Natural killer cell treated with Interleukin-12 subunit alpha and Interleukin-12 subunit beta and Interleukin-15 and Interleukin-18, amount 100 ng/mL, for 72 hours (primary cell): ENCODE measurements around the gene ZNF804A. TPM values are rescaled to one million over a fixed set of nuclear protein-coding genes. Genes with fewer than 3 reads are reported as not detected.

ENCODE experiments used
- ATAC-seq, 2 donors: fragments of 150-1000 bp; cut with Tn5 transposase in 1 of 2; sonication (Bioruptor Pico), chemical (Tn5 transposase) in 1 of 2; 2 replicates each; pipeline ENCODE4 v1.10.0; 2021
- DNase-seq: peaks from one replicate; pipeline ENCODE4 v3.0.0; 2022; ENCODE audit warnings: low spot score
- H3K27ac Mint-ChIP-seq, 2 donors: 1 replicate in 1 of 2; 2 replicates in 1 of 2; pipeline ENCODE4 v1.8.0; 2022; ENCODE audit warnings: mixed read lengths in 2 of 2, mild to moderate bottlenecking in 1 of 2, moderate library complexity in 1 of 2
- H3K27me3 Mint-ChIP-seq, 2 donors: 1 replicate in 1 of 2; 2 replicates in 1 of 2; pipeline ENCODE4 v1.8.0; 2022; ENCODE audit warnings: mixed read lengths in 2 of 2
- H3K36me3 Mint-ChIP-seq: one replicate; pipeline ENCODE4 v1.8.0; 2022; ENCODE audit warnings: mixed read lengths
- H3K4me1 Mint-ChIP-seq, 2 donors: 1 replicate in 1 of 2; 2 replicates in 1 of 2; pipeline ENCODE4 v1.8.0; 2022; ENCODE audit warnings: low read depth in 2 of 2, mixed read lengths in 2 of 2, mild to moderate bottlenecking in 1 of 2
- H3K4me3 Mint-ChIP-seq: one replicate; pipeline ENCODE4 v1.8.0; 2022; ENCODE audit warnings: mixed read lengths
- H3K9me3 Mint-ChIP-seq: 2 replicates; pipeline ENCODE4 v1.8.0; 2022; ENCODE audit warnings: mixed read lengths
- total RNA-seq, 2 donors: library from RNA; stranded (reverse); gene quantifications; one replicate each; pipeline ENCODE4 v1.2.3, GENCODE V29; 2022

Gene ZNF804A
- total RNA-seq, 2 donors from 2014 or later: 0.08 TPM; not detected in 1

DNA sequence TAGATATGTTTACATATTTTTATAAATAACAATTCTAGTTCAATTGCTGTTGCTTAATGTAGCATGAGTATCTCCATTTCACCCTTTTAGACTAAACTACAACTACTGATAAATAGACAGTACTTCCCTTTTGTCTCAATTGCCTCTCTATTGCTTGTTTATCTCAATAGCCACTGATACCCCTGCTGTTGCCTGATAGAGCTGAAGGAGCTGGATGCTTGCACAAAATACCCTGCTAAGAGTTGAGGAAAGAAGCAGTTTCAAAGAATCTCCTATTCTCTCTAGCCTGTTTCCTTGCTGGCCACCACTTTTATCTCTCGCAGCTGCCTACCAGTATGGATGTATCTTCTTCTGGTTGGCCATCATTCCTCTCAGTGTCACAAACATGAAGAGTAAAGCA, 16.9 kb upstream of the ZNF804A start:
- no peak for ATAC-seq
- H3K4me3 Mint-ChIP-seq: no peak overlapping the region
- no peaks in the 10 kb centered on the region for H3K4me1 Mint-ChIP-seq
- H3K27me3 Mint-ChIP-seq: no peaks in the 10 kb centered on the region
- no peak for DNase-seq
- peaks cover 14% of the 10 kb centered on the region for H3K9me3 Mint-ChIP-seq
- no peaks in the 10 kb centered on the region for H3K36me3 Mint-ChIP-seq
- no peak overlapping the region for H3K27ac Mint-ChIP-seq

DNA sequence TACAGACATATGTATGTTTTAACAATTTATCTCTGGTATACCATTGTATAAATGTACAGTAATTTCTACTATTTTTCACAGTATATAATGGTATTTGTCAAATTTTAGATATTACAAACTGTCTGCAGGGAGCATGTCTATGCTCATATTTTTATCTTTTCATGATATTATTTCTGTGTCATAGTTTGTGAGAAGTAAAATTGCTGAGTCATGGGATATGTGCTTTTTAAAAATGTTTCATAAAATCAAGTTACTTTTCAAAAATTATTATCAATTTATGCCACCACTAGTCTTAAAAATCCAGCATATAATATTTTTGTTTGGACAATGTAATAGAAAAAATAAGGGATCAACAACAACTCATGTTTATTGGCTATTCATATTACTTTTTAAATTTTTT, 9.1 kb upstream of the ZNF804A start:
- Mint-ChIP-seq H3K4me1 (no peaks in the 10 kb centered on the region), H3K27ac (no peak overlapping the region), H3K36me3 (peaks cover 8% of the 10 kb centered on the region), H3K4me3 (no peak overlapping the region), H3K27me3 (no peaks in the 10 kb centered on the region), H3K9me3 (peaks cover 12% of the 10 kb centered on the region)
- ATAC-seq (no peak), DNase-seq (no peak)

GRCh38 chr2:184596819-184597411, 1.4 kb upstream of the ZNF804A start:
- no peaks in the 10 kb centered on the region for H3K4me1 Mint-ChIP-seq
- no peak for ATAC-seq
- DNase-seq: no peak
- H3K9me3 Mint-ChIP-seq: peaks cover 15% of the 10 kb centered on the region
- H3K27me3 Mint-ChIP-seq: peaks cover 22 to 31% of the 10 kb centered on the region in 2 donors
- peak overlapping the region; percentile 53 for H3K4me3 Mint-ChIP-seq
- H3K36me3 Mint-ChIP-seq: peaks cover 17% of the 10 kb centered on the region
- H3K27ac Mint-ChIP-seq: peak overlapping the region in 1 of 2 donors; percentile 40

DNA sequence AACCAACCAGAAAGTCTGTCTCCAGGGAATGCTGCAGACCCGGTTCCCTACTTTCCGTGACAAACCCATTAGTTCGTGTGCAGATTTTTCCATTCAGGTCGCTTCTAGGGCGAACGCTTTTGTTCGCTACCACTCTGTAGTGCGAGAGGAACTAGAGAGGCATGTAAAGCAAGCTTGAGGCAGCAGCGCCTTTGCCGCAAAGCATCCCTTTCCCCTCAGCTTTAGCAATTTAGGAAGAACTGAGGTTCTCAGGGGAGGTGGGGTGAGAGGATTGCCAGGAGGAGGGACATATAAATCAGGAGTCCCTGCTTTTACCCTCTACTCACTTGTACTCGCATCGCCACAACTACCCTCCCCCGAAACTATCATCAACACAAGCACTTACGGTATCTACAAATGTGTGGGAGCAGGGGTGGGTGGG, 748 bp upstream of the ZNF804A start:
- H3K4me3 Mint-ChIP-seq: peak overlapping the region; percentile 53
- ATAC-seq (peak in 1 of 2 donors; percentile 38), DNase-seq (no peak)
- peaks cover 15% of the 10 kb centered on the region for H3K36me3 Mint-ChIP-seq
- peak overlapping the region in 1 of 2 donors; percentile 40 for H3K27ac Mint-ChIP-seq
- no peaks in the 10 kb centered on the region for H3K4me1 Mint-ChIP-seq
- peaks cover 12% of the 10 kb centered on the region for H3K9me3 Mint-ChIP-seq
- H3K27me3 Mint-ChIP-seq: peaks cover 22 to 31% of the 10 kb centered on the region in 2 donors

DNA sequence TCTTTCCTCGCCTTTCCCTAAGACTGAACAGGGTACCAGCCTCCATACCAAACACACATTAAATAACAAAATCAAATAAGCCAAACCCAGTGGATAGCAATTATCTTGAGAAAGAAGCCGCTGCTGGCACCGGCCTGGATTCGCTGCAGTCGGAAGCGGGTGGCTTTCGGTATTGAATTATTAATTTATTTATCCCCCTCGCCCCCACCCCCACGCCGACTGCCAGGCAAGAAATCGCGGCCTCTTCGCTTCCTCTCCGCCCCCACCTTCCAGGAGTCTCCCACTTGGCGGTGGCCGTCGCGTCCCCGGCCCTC, 370 bp upstream of the ZNF804A start:
- ATAC-seq (no peak), DNase-seq (no peak)
- Mint-ChIP-seq H3K4me1 (no peaks in the 10 kb centered on the region), H3K4me3 (peak overlapping the region; percentile 53), H3K36me3 (peaks cover 11% of the 10 kb centered on the region), H3K27me3 (peaks cover 22 to 31% of the 10 kb centered on the region in 2 donors), H3K9me3 (peaks cover 8% of the 10 kb centered on the region), H3K27ac (no peak overlapping the region)

DNA sequence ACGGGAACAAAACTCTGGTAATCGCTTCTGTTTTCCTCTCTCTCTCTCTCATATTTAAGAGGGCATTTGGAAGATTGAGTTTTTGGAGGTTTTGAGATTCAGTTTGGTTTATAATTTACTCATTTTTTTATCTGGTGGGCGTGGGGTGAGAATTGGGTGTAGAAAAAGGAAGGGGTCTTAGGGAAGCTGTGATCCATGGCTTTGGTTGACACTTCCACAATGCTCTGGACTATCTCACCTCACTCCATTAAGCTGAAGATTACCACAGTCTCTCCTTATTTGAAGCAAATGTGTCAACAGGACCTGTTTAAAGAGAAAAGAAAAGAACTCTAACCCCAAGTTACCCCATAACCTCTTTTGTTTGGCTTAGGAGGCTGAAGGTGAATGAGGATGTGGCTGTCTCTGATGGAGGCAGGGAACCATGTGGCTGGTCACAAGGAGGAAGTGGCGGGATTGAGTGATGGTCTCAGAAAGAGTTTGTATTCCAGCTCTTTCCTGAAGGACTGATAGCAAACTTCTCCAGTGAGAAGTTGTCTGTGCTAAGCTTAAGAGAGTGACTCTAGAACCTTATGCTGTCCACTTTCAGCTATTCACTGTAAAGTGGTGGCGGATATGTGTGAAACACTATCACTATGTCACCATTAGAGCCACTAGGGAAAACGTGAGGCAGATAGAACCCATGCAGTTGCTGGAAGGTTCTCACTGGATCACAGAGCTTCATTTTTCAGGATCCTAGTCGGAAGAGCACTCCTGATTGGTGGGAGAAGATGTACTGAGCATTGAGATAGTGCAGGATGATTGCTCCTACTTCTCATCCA, 934 bp downstream of the ZNF804A start:
- no peak for ATAC-seq
- peak overlapping the region; percentile 63 for H3K4me3 Mint-ChIP-seq
- H3K27me3 Mint-ChIP-seq: peaks cover 22 to 31% of the 10 kb centered on the region in 2 donors
- H3K9me3 Mint-ChIP-seq: peaks cover 8% of the 10 kb centered on the region
- DNase-seq: no peak
- peaks cover 8% of the 10 kb centered on the region for H3K36me3 Mint-ChIP-seq
- no peak overlapping the region for H3K27ac Mint-ChIP-seq
- no peaks in the 10 kb centered on the region for H3K4me1 Mint-ChIP-seq

DNA sequence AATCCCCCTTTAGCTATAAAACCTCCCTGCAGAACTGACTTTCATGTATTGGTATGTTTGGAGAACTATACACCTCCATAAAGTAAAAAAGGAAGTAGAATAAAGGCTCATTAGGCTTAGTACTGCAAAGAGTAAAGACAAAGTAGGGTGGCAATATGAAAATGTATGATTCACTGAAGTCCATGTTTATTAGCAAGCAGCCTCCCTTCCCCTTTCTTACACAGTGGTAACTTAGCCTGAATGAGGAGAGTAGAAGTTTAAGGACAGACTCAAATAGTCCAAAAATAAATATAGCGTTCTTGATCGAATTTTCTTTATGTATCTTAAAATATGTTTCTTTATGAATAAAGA, 1.5 kb downstream of the ZNF804A start:
- H3K9me3 Mint-ChIP-seq: peaks cover 8% of the 10 kb centered on the region
- no peak for ATAC-seq
- H3K4me1 Mint-ChIP-seq: no peaks in the 10 kb centered on the region
- H3K27ac Mint-ChIP-seq: no peak overlapping the region
- peak overlapping the region; percentile 63 for H3K4me3 Mint-ChIP-seq
- peaks cover 22 to 31% of the 10 kb centered on the region in 2 donors for H3K27me3 Mint-ChIP-seq
- no peak for DNase-seq
- peaks cover 8% of the 10 kb centered on the region for H3K36me3 Mint-ChIP-seq

DNA sequence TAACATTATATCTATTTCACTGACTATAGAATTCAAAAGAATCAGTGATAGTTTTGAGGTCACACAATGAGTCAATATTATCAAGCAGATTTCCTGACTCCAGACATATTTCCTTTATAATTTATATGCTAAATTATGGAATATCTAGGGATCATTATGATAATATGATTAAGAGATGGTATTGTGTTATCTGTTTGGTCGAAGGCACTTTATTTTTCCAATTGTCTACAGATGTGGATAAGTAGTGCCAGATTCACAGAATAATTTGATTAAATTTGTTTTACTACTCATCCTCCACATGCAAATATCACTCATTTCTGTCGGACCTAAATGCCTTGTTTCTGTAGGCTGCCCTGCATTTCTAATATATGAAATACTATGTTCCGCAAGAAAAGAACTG, 4.4 kb downstream of the ZNF804A start:
- Mint-ChIP-seq H3K9me3 (no peaks in the 10 kb centered on the region), H3K36me3 (peaks cover 8% of the 10 kb centered on the region), H3K27ac (no peak overlapping the region), H3K27me3 (peaks cover 11 to 13% of the 10 kb centered on the region in 2 donors), H3K4me3 (no peak overlapping the region), H3K4me1 (no peaks in the 10 kb centered on the region)
- no peak for DNase-seq
- no peak for ATAC-seq

DNA sequence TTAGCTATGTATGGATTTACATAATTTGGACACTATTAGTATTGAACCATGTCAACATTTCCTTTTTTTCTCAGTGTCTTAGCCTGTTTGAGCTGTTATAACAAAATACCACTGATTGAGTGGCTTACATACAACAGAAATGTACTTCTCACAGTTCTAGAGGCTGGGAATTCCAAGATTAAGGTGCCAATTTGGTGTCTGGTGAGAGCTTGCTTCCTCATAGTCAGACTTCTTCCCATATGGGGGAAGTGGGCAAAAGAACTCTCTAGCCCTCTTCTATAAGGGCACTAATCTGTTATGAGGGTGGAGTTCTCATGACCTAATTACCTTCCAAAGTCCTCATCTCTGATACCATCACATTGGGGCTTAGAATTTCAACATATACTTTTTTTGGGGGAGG, 12.6 kb downstream of the ZNF804A start:
- Mint-ChIP-seq H3K4me3 (no peak overlapping the region), H3K27me3 (no peaks in the 10 kb centered on the region)
- DNase-seq: no peak

DNA sequence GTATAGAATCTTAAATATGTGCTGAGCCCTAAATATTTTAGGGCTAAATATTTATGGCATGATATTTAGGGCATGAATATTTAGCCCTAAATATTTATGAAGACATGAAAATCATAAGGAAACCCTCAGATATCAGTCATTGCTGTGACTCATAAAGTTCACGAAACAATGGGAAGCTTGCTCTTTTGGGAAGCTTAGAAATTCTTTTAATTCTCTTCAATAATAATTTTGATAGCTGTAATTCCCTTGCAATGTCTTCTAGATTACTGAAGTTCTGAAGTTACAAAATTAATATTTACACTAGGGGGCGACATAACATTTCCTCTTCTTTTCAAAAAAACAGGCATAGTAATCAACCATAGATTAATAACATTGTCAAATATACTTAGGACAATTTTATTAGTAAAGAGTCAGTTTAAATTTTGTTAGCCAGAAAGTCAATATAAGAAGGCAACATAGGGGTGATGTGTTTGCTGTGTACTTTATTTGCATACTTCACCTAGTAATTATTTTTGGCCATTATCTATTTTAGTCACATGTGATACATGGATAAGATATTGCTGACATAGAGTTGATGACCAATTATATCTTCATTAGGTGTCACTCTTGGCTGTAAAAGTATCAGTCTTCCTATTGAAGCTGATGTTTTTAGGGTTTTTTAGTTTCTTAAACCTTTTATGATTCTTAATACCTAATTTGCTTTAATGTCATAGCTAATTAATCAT, 13.2 kb downstream of the ZNF804A start:
- no peak for DNase-seq
- Mint-ChIP-seq H3K36me3 (no peaks in the 10 kb centered on the region), H3K27me3 (no peaks in the 10 kb centered on the region), H3K4me3 (no peak overlapping the region), H3K4me1 (no peaks in the 10 kb centered on the region), H3K9me3 (peaks cover 12% of the 10 kb centered on the region), H3K27ac (no peak overlapping the region)
- ATAC-seq: no peak

More for the DNA sequence above, 12.6 kb downstream of the ZNF804A start:
- Mint-ChIP-seq H3K36me3 (no peaks in the 10 kb centered on the region), H3K9me3 (peaks cover 12% of the 10 kb centered on the region), H3K27ac (no peak overlapping the region), H3K4me1 (no peaks in the 10 kb centered on the region)
- no peak for ATAC-seq

DNA sequence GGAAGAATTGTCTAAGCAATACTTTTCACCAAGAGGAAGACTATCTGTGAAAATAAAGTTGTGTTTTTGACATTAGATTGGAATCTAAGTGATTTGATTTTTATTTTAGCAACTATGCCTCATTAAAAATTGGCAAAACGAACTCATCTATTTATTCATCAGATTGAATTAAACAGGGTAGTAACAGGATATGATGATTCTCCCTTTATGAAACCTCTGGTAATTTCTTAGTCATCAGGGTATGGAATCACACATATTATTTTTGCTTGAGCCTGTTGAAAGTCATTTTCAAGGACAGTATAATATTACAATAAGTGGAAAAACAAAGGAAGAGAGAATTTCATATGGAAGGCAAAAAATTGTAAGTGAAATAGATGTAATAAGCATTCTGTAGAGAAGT, 22.0 kb downstream of the ZNF804A start:
- Mint-ChIP-seq H3K36me3 (no peaks in the 10 kb centered on the region), H3K4me3 (no peak overlapping the region), H3K27me3 (no peaks in the 10 kb centered on the region), H3K27ac (no peak overlapping the region), H3K9me3 (peaks cover 7% of the 10 kb centered on the region), H3K4me1 (no peaks in the 10 kb centered on the region)
- ATAC-seq (no peak), DNase-seq (no peak)

GRCh38 chr2:184624311-184624710, 26.0 kb downstream of the ZNF804A start:
- Mint-ChIP-seq H3K27me3 (no peaks in the 10 kb centered on the region), H3K9me3 (peaks cover under 1% of the 10 kb centered on the region)

DNA sequence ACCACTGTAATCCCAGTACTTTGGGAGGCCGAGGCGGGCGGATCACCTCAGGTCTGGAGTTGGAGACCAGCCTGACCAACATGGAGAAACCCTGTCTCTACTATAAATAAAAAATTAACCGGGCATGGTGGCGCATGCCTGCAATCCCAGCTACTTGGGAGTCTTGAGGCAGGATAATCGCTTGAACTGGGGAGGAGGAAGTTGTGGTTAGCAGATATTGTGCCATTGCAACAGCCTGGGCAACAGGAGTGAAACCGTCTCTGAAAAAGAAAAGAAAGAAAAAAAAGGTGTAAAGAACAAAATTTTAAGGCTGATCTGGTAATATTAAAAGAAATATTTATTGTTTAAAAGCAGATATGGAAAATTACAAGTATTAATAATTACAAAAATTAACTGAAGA, 29.7 kb downstream of the ZNF804A start:
- no peak overlapping the region for H3K27ac Mint-ChIP-seq
- H3K4me1 Mint-ChIP-seq: no peaks in the 10 kb centered on the region
- no peaks in the 10 kb centered on the region for H3K36me3 Mint-ChIP-seq
- no peak overlapping the region for H3K4me3 Mint-ChIP-seq
- ATAC-seq (no peak), DNase-seq (no peak)
- no peaks in the 10 kb centered on the region for H3K27me3 Mint-ChIP-seq
- H3K9me3 Mint-ChIP-seq: peaks cover 3% of the 10 kb centered on the region

More at GRCh38 chr2:184624311-184624710, 26.0 kb downstream of the ZNF804A start:
- Mint-ChIP-seq H3K27ac (no peak overlapping the region), H3K4me3 (no peak overlapping the region), H3K36me3 (no peaks in the 10 kb centered on the region), H3K4me1 (no peaks in the 10 kb centered on the region)
- no peak for ATAC-seq
- no peak for DNase-seq

- no peaks in the 10 kb centered on the region for H3K4me1 Mint-ChIP-seq
- H3K36me3 Mint-ChIP-seq: no peaks in the 10 kb centered on the region
- no peaks in the 10 kb centered on the region for H3K27me3 Mint-ChIP-seq
- peaks cover 7% of the 10 kb centered on the region for H3K9me3 Mint-ChIP-seq
- no peak overlapping the region for H3K4me3 Mint-ChIP-seq
- ATAC-seq (no peak), DNase-seq (no peak)
- no peak overlapping the region for H3K27ac Mint-ChIP-seq
Measured at GRCh38 chr2:184633726-184634125, 35.4 kb downstream of the ZNF804A start.
